ENCODE results near the gene PDE4D.

The PDE4D gene

DNA sequence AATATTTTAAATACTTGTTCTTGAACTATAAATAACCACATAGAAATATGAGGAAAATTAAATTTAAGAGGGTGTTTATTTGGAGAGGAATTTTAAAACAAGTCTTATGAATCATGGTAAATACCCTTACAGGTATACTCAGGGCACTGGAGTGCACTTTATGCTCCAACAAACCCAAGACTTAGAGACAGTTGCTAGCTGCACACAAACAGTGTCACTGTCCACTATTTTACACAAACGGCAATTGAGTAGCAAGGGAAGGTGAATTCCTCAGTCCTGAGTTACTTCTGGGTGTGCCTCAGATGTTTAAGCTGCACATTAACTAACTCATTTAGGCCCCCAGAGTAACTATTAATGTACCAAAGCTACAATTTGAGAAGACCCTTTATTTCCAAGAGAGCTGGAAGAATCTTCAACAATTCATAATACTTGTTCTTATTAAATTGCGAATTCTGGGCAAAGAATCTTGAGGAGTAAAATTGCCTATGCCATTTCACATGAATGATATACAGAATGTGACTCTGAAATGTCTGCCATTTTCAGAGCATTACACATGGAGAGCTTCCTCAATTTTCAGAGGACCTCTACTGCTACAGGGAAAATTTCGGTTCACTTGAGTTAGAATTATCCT lies 371.2 kb downstream of the PDE4D start:
- Mint-ChIP-seq H3K4me3 (no peak overlapping the region), H3K27ac (no peak overlapping the region), H3K36me3 (peaks cover 8 to 13% of the 10 kb centered on the region in 2 donors), H3K4me1 (peaks cover 0 to 4% of the 10 kb centered on the region in 2 donors), H3K27me3 (no peaks in the 10 kb centered on the region), H3K9me3 (peaks cover 11 to 15% of the 10 kb centered on the region in 2 donors)
- no peak for DNase-seq
- ATAC-seq (replicated peaks), result no peak

DNA sequence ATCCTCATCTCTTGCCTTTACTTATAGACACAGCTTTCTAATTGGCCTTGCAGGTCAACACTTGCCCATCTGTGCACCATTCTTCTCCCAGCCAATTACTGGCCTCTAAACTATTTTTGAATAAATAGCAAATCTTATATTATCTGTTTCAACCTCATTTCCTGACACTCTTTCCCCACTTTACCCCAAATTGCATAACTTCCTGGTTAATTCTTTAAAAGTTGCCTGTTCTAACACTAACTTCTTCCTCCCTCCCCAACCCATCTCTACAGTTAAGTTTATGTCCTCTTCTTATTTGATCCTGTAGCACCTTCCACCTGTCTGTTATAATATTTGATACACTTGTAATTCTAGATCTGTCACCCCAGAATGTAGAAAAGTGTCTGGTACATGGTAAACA lies 372.1 kb downstream of the PDE4D start:
- H3K27me3 Mint-ChIP-seq, result no peaks in the 10 kb centered on the region
- H3K36me3 Mint-ChIP-seq, result peaks cover 8 to 13% of the 10 kb centered on the region in 2 donors
- ATAC-seq (replicated peaks) (no peak), DNase-seq (no peak)
- no peak overlapping the region for H3K27ac Mint-ChIP-seq
- H3K4me1 Mint-ChIP-seq, result peaks cover 0 to 4% of the 10 kb centered on the region in 2 donors
- no peak overlapping the region for H3K4me3 Mint-ChIP-seq
- peaks cover 11 to 15% of the 10 kb centered on the region in 2 donors for H3K9me3 Mint-ChIP-seq

DNA sequence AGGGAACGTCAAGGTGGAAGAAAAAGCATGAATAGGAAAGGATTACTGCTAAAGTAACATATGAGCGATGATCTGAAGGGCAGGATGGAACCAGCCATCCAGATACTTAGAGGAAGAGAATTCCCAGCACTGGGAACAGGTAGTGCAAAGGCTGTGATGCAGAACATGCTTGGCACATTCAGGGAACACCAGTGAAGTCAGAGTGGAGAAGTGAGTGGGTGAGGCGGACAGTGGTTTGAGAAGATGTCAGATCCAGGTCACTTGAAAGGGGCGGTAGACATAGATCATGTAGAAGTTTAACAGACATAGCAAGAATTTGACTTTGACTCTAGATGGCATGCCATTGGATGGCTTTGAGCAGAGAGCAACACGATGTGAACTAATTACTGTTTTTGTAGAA lies 374.2 kb downstream of the PDE4D start:
- peaks cover 7 to 8% of the 10 kb centered on the region in 2 donors for H3K9me3 Mint-ChIP-seq
- DNase-seq (no peak), ATAC-seq (replicated peaks) (no peak)
- no peaks in the 10 kb centered on the region for H3K27me3 Mint-ChIP-seq
- H3K4me3 Mint-ChIP-seq, result no peak overlapping the region
- peaks cover 6 to 7% of the 10 kb centered on the region in 2 donors for H3K36me3 Mint-ChIP-seq
- H3K4me1 Mint-ChIP-seq, result peaks cover 0 to 2% of the 10 kb centered on the region in 2 donors
- no peak overlapping the region for H3K27ac Mint-ChIP-seq

DNA sequence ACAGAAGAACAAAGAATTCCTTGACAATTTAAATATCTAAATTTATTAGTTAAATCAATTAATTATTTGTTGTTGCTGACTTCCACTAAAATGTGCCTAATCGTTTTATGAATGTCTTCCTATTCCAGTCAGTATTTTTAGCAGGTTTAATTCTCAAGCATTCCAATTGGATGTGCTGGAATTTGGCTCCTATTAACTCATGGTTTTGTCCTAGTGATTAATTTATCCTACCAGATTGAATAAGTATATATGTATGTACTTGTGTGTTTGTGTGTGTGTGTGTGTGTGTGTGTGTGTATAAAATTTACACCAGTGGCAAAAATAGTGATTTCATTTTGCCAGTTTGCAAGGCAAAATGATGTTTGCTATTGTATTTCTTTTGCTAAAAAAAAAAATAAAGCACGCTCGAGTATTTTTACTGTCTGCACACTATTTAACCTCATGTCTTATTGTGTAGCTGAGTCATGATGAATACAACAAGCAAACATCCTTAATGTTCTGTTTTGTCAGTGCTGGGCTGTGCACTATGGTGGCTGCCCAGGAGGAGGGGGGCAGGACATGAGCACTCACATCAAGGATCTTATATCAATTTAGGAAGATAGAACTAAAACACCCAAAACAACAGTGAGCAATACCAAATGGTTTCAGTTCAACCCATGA lies 375.5 kb downstream of the PDE4D start:
- H3K9me3 Mint-ChIP-seq, result peaks cover 0 to 2% of the 10 kb centered on the region in 2 donors
- no peaks in the 10 kb centered on the region for H3K36me3 Mint-ChIP-seq
- H3K27ac Mint-ChIP-seq, result no peak overlapping the region
- H3K27me3 Mint-ChIP-seq, result no peaks in the 10 kb centered on the region
- H3K4me3 Mint-ChIP-seq, result no peak overlapping the region
- peaks cover 0 to 2% of the 10 kb centered on the region in 2 donors for H3K4me1 Mint-ChIP-seq
- DNase-seq (no peak), ATAC-seq (replicated peaks) (no peak)

DNA sequence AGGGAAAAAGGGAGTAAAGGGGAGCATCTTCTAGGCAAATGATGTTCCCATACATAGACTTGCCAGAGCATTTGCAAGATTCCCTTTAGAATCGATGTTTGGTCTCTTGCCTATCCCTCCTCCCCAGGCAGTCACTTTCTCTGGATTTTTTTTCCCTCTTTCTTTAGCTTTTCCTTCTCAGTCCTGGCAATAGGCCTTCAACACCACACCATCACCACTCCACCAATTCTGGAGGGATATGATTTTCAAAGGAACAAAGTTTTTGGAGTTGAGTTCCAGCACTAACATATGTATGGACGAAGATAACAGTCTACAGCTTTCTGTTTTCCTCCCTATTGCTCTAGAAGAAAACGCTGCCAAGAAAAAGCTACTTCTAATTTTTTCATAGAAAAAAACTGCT lies 377.4 kb downstream of the PDE4D start:
- H3K9me3 Mint-ChIP-seq, result no peaks in the 10 kb centered on the region
- no peaks in the 10 kb centered on the region for H3K36me3 Mint-ChIP-seq
- no peak for ATAC-seq (replicated peaks)
- no peak for DNase-seq
- H3K27me3 Mint-ChIP-seq, result no peaks in the 10 kb centered on the region
- no peak overlapping the region for H3K4me3 Mint-ChIP-seq
- H3K4me1 Mint-ChIP-seq, result peaks cover 0 to 2% of the 10 kb centered on the region in 2 donors
- H3K27ac Mint-ChIP-seq, result no peak overlapping the region

DNA sequence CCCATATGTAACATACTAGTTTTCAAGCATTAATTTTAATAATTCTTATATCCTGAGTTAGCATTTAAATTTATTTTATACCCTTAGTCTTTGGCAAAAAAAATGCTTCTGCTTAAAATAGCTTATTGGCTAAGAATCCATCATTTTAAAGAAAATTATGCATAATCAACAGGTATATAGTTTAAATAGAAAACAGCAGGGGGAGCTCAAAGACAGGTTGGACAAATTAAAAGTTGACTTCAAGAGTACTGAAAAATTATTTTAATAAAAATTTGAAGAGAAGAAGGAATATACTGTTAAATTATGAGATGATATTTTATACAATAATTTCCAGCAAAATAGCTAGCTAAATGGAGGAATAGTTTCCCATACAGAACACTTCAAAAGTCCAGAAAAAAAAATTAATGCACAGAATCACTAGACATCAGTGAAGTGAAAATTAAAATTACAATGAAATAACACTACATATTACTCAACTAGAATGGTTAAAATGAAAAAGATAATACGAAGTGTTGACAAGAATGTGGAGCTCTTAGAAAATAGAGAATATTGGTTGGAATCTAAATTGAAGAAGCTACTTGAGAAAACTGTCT lies 387.1 kb downstream of the PDE4D start:
- H3K9me3 Mint-ChIP-seq, result no peaks in the 10 kb centered on the region
- ATAC-seq (replicated peaks), result no peak
- H3K4me3 Mint-ChIP-seq, result no peak overlapping the region
- H3K27ac Mint-ChIP-seq, result no peak overlapping the region
- H3K4me1 Mint-ChIP-seq, result peaks cover 1 to 5% of the 10 kb centered on the region in 2 donors
- H3K36me3 Mint-ChIP-seq, result no peaks in the 10 kb centered on the region
- no peak for DNase-seq
- H3K27me3 Mint-ChIP-seq, result no peaks in the 10 kb centered on the region

DNA sequence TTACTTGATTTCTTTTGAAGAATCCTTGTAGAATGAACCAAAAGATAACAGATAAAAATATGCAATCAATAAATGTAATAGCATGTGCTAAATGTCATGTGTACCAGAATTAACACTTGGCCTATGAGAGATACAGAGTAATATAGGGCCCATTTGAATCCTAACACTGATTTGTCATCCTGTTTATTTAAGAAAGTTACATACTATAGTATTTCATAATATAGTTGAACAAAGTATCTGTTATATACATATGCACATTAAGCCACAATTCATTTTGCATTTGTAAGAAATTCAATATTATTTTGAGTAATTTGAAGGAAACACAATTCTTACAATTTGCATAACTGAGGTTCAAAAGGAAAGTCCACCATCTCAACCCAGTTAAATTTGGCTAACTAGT lies 389.5 kb downstream of the PDE4D start:
- DNase-seq, result no peak
- Mint-ChIP-seq H3K27me3 (no peaks in the 10 kb centered on the region), H3K9me3 (no peaks in the 10 kb centered on the region), H3K27ac (no peak overlapping the region), H3K36me3 (no peaks in the 10 kb centered on the region), H3K4me3 (no peak overlapping the region), H3K4me1 (peaks cover 5 to 6% of the 10 kb centered on the region in 2 donors)
- ATAC-seq (replicated peaks), result no peak

DNA sequence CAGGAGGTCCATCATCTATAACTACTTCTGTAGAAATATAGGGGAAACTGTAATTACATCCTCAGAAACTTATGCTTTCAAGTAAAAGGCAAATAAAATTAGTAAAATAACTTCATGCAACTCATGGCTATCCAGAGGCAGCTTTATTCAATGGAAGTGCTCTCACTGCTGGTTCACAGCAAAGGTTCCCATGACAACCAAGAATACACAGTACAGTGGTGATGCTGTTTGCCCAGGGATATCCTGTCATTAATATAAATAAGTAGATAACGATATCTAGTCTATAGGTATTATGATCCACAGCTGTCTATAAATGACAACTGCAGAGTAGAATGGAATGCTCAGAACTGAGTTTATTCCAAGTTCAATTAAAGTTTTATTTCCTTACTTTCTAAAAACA lies 390.3 kb downstream of the PDE4D start:
- Mint-ChIP-seq H3K27ac (no peak overlapping the region), H3K4me1 (peaks cover 5 to 8% of the 10 kb centered on the region in 2 donors), H3K9me3 (no peaks in the 10 kb centered on the region), H3K4me3 (no peak overlapping the region), H3K27me3 (no peaks in the 10 kb centered on the region), H3K36me3 (no peaks in the 10 kb centered on the region)
- DNase-seq, result no peak
- no peak for ATAC-seq (replicated peaks)

DNA sequence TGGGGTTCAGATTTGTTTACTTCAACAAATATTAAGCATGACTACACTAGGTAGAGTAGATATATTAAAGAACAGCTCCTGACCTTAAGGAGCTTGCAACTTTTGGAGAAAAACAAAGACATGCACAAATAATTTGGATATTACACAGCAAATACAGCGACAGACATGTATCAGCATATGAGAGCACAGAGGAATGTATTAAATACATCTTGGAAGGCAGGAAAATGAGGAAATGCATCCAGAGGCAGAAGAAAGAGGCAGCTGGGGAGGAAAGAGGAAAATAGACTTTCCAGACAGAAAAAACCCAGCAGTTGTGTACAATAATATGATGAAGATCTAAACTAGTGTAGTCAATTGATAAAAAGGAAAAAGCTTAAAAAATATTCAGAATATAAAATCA lies 392.2 kb downstream of the PDE4D start:
- Mint-ChIP-seq H3K27me3 (peaks cover 0 to 5% of the 10 kb centered on the region in 2 donors), H3K4me1 (peaks cover 5 to 8% of the 10 kb centered on the region in 2 donors), H3K27ac (no peak overlapping the region), H3K9me3 (peaks cover 0 to 2% of the 10 kb centered on the region in 2 donors), H3K4me3 (no peak overlapping the region), H3K36me3 (peaks cover 0 to 3% of the 10 kb centered on the region in 2 donors)
- DNase-seq (no peak), ATAC-seq (replicated peaks) (no peak)

DNA sequence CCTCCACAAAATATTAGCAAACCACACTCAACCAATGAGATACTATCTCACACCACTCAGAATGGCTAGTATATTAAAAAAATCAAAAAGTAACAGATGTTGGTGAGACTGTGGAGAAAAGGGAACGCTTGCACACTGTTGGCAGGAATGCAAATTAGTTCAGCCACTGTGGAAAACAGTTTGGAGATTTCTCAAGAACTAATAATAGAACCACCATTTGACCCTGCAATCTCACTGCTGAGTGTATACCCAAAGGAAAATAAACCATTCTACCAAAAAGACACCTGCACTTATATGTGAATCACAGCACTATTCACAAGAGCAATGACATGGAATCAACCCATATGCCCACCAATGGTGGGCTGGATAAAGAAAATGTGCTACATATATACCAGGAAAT lies 393.5 kb downstream of the PDE4D start:
- DNase-seq, result no peak
- Mint-ChIP-seq H3K36me3 (peaks cover 0 to 3% of the 10 kb centered on the region in 2 donors), H3K9me3 (peaks cover 0 to 2% of the 10 kb centered on the region in 2 donors), H3K27me3 (peaks cover 0 to 5% of the 10 kb centered on the region in 2 donors), H3K27ac (no peak overlapping the region), H3K4me3 (no peak overlapping the region), H3K4me1 (peaks cover 5 to 8% of the 10 kb centered on the region in 2 donors)
- no peak for ATAC-seq (replicated peaks)

DNA sequence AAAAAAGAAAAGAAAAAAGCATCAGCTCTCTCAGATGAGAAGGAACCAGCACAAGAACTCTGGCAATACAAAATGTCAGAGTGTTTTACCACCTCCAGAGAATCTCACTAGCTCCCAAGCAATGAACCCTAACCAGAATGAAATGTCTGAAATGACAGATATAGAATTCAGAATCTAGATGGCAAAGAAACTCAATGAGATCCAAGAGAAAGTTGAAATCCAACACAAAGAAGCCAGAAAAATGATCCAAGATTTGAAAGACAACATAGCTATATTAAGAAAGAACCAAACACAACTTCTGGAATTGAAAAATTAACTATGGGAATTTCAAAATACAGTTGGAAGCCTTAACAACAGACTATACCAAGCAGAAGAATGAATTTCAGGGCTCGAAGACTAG lies 396.3 kb downstream of the PDE4D start:
- H3K27me3 Mint-ChIP-seq, result peaks cover 0 to 5% of the 10 kb centered on the region in 2 donors
- H3K9me3 Mint-ChIP-seq, result peaks cover 0 to 2% of the 10 kb centered on the region in 2 donors
- no peak overlapping the region for H3K4me3 Mint-ChIP-seq
- ATAC-seq (replicated peaks), result no peak
- no peak overlapping the region for H3K27ac Mint-ChIP-seq
- peaks cover 0 to 7% of the 10 kb centered on the region in 2 donors for H3K4me1 Mint-ChIP-seq
- no peak for DNase-seq
- H3K36me3 Mint-ChIP-seq, result peaks cover 0 to 3% of the 10 kb centered on the region in 2 donors

DNA sequence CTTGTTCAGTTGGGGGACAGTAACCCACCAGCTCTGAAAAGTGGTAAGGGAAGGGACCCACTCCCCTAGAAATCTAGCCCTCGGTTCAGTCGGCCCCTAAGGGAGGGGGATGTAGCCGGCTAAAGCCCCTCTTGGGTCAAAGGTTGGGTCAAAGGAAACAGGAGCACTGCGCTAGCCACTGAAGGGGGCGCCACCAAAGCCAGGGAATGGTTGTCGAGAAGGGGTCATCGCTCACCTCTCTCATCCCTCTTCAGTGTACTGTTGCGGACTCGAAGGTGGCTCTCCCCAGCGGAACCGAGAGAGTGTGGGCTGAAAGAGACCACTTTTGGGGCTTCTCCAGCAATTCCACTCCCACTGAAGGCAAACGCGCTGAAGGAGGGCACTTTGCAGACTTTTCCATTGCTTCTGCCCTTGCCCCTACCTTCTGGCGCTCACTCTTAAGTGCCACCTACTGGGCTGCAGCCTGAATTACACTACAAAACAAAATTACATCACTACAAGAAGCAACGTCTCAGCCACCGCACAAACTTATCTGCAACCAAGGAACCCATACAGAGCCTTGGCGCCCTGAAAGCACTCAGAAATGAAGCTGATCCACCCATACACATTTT lies 396.9 kb downstream of the PDE4D start:
- Mint-ChIP-seq H3K4me3 (no peak overlapping the region), H3K27ac (no peak overlapping the region), H3K9me3 (peaks cover 0 to 2% of the 10 kb centered on the region in 2 donors), H3K4me1 (peaks cover 0 to 7% of the 10 kb centered on the region in 2 donors), H3K27me3 (peaks cover 0 to 5% of the 10 kb centered on the region in 2 donors), H3K36me3 (peaks cover 0 to 3% of the 10 kb centered on the region in 2 donors)
- ATAC-seq (replicated peaks), result no peak
- no peak for DNase-seq

DNA sequence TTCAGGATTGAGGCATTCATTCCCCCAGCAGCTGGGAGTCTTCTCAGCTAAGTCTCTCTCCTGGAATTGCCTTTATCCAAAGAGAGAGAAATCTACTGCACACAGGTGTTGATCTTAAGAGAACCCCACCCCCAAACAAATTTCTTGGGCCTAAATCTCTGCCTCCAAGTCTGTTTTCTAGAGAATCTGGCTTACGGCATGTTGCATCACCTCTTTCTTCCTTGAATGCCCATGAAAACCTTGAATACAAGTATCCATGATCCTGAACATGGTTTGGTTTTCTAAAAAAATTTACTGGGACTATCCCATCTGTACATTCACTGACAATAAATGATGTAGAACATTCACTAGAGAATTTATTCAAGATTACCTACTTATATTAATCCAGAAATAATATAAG lies 401.6 kb downstream of the PDE4D start:
- peaks cover 0 to 2% of the 10 kb centered on the region in 2 donors for H3K36me3 Mint-ChIP-seq
- no peak for DNase-seq
- H3K27me3 Mint-ChIP-seq, result peaks cover 0 to 2% of the 10 kb centered on the region in 2 donors
- H3K27ac Mint-ChIP-seq, result no peak overlapping the region
- H3K4me1 Mint-ChIP-seq, result peaks cover 0 to 2% of the 10 kb centered on the region in 2 donors
- no peak for ATAC-seq (replicated peaks)
- H3K4me3 Mint-ChIP-seq, result no peak overlapping the region
- H3K9me3 Mint-ChIP-seq, result peaks cover 0 to 1% of the 10 kb centered on the region in 2 donors

DNA sequence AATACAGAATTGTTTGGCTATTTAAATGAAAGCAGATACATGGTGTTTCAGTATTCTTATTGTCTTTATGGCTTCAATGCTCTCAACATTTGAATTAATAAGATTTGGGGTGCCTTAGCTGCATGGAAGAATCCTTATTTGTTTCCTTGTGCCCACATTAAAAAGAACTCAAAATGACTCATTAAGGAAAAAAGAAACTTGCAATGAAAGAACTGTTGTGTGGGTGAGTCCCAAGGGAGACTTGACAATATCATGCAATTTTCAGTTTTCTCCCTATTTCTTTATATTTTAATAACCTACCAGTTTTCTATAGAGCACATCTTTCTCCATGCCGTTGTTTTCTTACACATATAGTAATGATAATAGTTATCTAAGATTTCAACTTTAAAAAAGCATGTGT lies 404.0 kb downstream of the PDE4D start:
- Mint-ChIP-seq H3K27ac (no peak overlapping the region), H3K4me1 (peaks cover 5 to 7% of the 10 kb centered on the region in 2 donors), H3K9me3 (no peaks in the 10 kb centered on the region), H3K27me3 (no peaks in the 10 kb centered on the region), H3K4me3 (no peak overlapping the region), H3K36me3 (no peaks in the 10 kb centered on the region)
- ATAC-seq (replicated peaks) (no peak), DNase-seq (no peak)

Measured in stimulated activated naive B cell treated with anti-CD40 and anti-IgM and Interleukin-4, amounts not matched to agents 10 μg/mL and 1 μg/mL and 100 μg/mL, for 72 hours (primary cell).